Endodermal cell (in vitro differentiated cells): ENCODE data around the gene TIMP2. TPM values are rescaled to one million over a fixed set of nuclear protein-coding genes. Genes with fewer than 3 reads are reported as not detected.
"Not testable (repeated sequence)": the region's sequence is repeated elsewhere in the genome, so short reads cannot be mapped to it uniquely, and the experiment has no call there.

ENCODE experiments used
- DNase-seq: peaks from one replicate; pipeline ENCODE4 v3.0.0-alpha.2; 2017
- H3K27ac ChIP-seq: 2 replicates; pipeline ENCODE4 v1.5.1; 2013; ENCODE audit warnings: mild to moderate bottlenecking, low read depth, low read length, moderate library complexity
- H3K27me3 ChIP-seq: 2 replicates; pipeline ENCODE4 v1.6.1; 2013; ENCODE audit warnings: mild to moderate bottlenecking, low read length, moderate library complexity; ENCODE audit not compliant: insufficient read depth, control insufficient read depth, poor library complexity, severe bottlenecking
- H3K36me3 ChIP-seq: 2 replicates; pipeline ENCODE4 v1.7.0; 2013; ENCODE audit warnings: mild to moderate bottlenecking, low read length, moderate library complexity; ENCODE audit not compliant: control insufficient read depth, insufficient read depth
- H3K4me1 ChIP-seq: one replicate; pipeline ENCODE4 v1.7.0; 2013; ENCODE audit warnings: low read length; ENCODE audit not compliant: control insufficient read depth, insufficient read depth
- H3K4me3 ChIP-seq: 2 replicates; pipeline ENCODE4 v1.5.1; 2013; ENCODE audit warnings: mild to moderate bottlenecking, low read length, moderate library complexity
- H3K9ac ChIP-seq: 2 replicates; pipeline ENCODE4 v1.6.1; 2013; ENCODE audit warnings: mild to moderate bottlenecking, low read length, moderate library complexity; ENCODE audit not compliant: poor library complexity, severe bottlenecking; ENCODE audit errors: extremely low read depth
- H3K9me3 ChIP-seq: 2 replicates; pipeline ENCODE4 v1.6.1; 2013; ENCODE audit warnings: mild to moderate bottlenecking, low read length, moderate library complexity; ENCODE audit not compliant: control insufficient read depth
- H3K27ac Mint-ChIP-seq: 2 replicates; pipeline ENCODE4 v1.8.0; 2020; ENCODE audit warnings: mixed read lengths
- H3K27me3 Mint-ChIP-seq: 2 replicates; pipeline ENCODE4 v1.8.0; 2021; ENCODE audit warnings: mild to moderate bottlenecking, mixed read lengths; ENCODE audit not compliant: insufficient read depth
- H3K36me3 Mint-ChIP-seq: 2 replicates; pipeline ENCODE4 v1.8.0; 2020; ENCODE audit warnings: low read depth, mixed read lengths
- H3K4me1 Mint-ChIP-seq: 2 replicates; pipeline ENCODE4 v1.8.0; 2020; ENCODE audit warnings: mixed read lengths
- H3K4me3 Mint-ChIP-seq: 2 replicates; pipeline ENCODE4 v1.8.0; 2020; ENCODE audit warnings: mild to moderate bottlenecking, moderate library complexity, mixed read lengths
- H3K9me3 Mint-ChIP-seq: 2 replicates; pipeline ENCODE4 v1.8.0; 2020; ENCODE audit warnings: mild to moderate bottlenecking, mixed read lengths
- CTCF ChIP-seq: fragments of 200-600 bp; sonication (generic); conservative IDR thresholded peaks from 2 replicates; pipeline ENCODE4 v1.5.0; 2021; ENCODE audit warnings: antibody characterized with exemption, mild to moderate bottlenecking
- WGBS, 2 experiments: methylation state at CpG; one replicate each; pipeline versions ENCODE4 v1.1.5 to v1.1.7; 2013; ENCODE audit warnings: missing lambda C conversion rate in 2 of 2, mixed read lengths in 1 of 2; ENCODE audit not compliant: insufficient coverage in 1 of 2, insufficient read length in 1 of 2; 5-methylcytosine and 5-hydroxymethylcytosine counted together
- total RNA-seq, 2 donors: library from RNA; stranded (reverse); fragmentation: NEBNext Ultra II Directional in 1 of 2; extraction: Animal tissue kit (Norgen Biotek cat#: 25700) in 1 of 2; gene quantifications; 2 replicates in 1 of 2; 3 replicates in 1 of 2; pipeline ENCODE4 v1.2.1, GENCODE V29; 2021

Gene TIMP2
- total RNA-seq, 2 donors from 2014 or later, result 36.9 to 42.7 TPM

- no peak overlapping the region for H3K27ac Mint-ChIP-seq
- no peaks in the 10 kb centered on the region for H3K27me3 Mint-ChIP-seq
- no peaks in the 10 kb centered on the region for H3K9me3 Mint-ChIP-seq
- no peak for TF ChIP-seq CTCF
- no peaks in the 10 kb centered on the region for H3K36me3 ChIP-seq
- H3K27me3 ChIP-seq, result no peaks in the 10 kb centered on the region
- no peak for DNase-seq
- no peak overlapping the region for H3K9ac ChIP-seq
- no peak overlapping the region for H3K4me3 ChIP-seq
- no peaks in the 10 kb centered on the region for H3K9me3 ChIP-seq
- no peaks in the 10 kb centered on the region for H3K4me1 ChIP-seq
- no peak overlapping the region for H3K4me3 Mint-ChIP-seq
- H3K4me1 Mint-ChIP-seq, result peaks cover 11% of the 10 kb centered on the region
- peaks cover 8% of the 10 kb centered on the region for H3K36me3 Mint-ChIP-seq
- WGBS, 2 experiments, result 93 to 95% methylated on average over 15 of the region's 15 CpGs
- H3K27ac ChIP-seq, result no peak overlapping the region
These were observed 12.1 kb downstream of the TIMP2 start for GRCh38 chr17:78913115-78913514.

- Mint-ChIP-seq H3K4me1 (peaks cover 11% of the 10 kb centered on the region), H3K27ac (no peak overlapping the region)
These were observed 13.1 kb downstream of the TIMP2 start for GRCh38 chr17:78912082-78912481.

GRCh38 chr17:78911543-78911942, 13.6 kb downstream of the TIMP2 start:
- WGBS, 2 experiments, result 81 to 94% methylated on average over 4 to 7 of the region's 7 CpGs

More at GRCh38 chr17:78912082-78912481, 13.1 kb downstream of the TIMP2 start:
- H3K4me3 Mint-ChIP-seq, result no peak overlapping the region
- peaks cover 8% of the 10 kb centered on the region for H3K36me3 Mint-ChIP-seq
- TF ChIP-seq CTCF, result no peak
- H3K27ac ChIP-seq, result no peak overlapping the region
- no peak overlapping the region for H3K4me3 ChIP-seq
- H3K9me3 Mint-ChIP-seq, result no peaks in the 10 kb centered on the region
- H3K36me3 ChIP-seq, result no peaks in the 10 kb centered on the region
- no peak overlapping the region for H3K9ac ChIP-seq
- H3K9me3 ChIP-seq, result no peaks in the 10 kb centered on the region
- H3K27me3 ChIP-seq, result no peaks in the 10 kb centered on the region
- no peaks in the 10 kb centered on the region for H3K4me1 ChIP-seq
- no peak for DNase-seq
- WGBS, 2 experiments, result 96 to 100% methylated on average over 6 to 8 of the region's 8 CpGs
- no peaks in the 10 kb centered on the region for H3K27me3 Mint-ChIP-seq

More at GRCh38 chr17:78911543-78911942, 13.6 kb downstream of the TIMP2 start:
- H3K27me3 ChIP-seq, H3K9me3 ChIP-seq, H3K27ac ChIP-seq, DNase-seq, H3K9me3 Mint-ChIP-seq, H3K27me3 Mint-ChIP-seq, H3K9ac ChIP-seq, H3K27ac Mint-ChIP-seq, H3K4me1 Mint-ChIP-seq, H3K36me3 Mint-ChIP-seq, H3K4me3 ChIP-seq, H3K36me3 ChIP-seq, H3K4me3 Mint-ChIP-seq, H3K4me1 ChIP-seq: not testable (repeated sequence)
